ENCODE results near the gene FLRT2.

FLRT2 gene

GRCh38 chr14:85584481-85584880, 54.5 kb downstream of the FLRT2 start:
- DNase-seq (ENCODE audit: extremely low read depth, low read depth), result no peak
- no peak overlapping the region for H3K4me3 ChIP-seq (replicated peaks; ENCODE audit: low read depth, low read length)
- TF ChIP-seq, protein P1, sequence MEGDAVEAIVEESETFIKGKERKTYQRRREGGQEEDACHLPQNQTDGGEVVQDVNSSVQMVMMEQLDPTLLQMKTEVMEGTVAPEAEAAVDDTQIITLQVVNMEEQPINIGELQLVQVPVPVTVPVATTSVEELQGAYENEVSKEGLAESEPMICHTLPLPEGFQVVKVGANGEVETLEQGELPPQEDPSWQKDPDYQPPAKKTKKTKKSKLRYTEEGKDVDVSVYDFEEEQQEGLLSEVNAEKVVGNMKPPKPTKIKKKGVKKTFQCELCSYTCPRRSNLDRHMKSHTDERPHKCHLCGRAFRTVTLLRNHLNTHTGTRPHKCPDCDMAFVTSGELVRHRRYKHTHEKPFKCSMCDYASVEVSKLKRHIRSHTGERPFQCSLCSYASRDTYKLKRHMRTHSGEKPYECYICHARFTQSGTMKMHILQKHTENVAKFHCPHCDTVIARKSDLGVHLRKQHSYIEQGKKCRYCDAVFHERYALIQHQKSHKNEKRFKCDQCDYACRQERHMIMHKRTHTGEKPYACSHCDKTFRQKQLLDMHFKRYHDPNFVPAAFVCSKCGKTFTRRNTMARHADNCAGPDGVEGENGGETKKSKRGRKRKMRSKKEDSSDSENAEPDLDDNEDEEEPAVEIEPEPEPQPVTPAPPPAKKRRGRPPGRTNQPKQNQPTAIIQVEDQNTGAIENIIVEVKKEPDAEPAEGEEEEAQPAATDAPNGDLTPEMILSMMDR (IDR thresholded peaks at IDR 0.05; ENCODE audit: low read depth, low read length, missing control alignments), result no peak

DNA sequence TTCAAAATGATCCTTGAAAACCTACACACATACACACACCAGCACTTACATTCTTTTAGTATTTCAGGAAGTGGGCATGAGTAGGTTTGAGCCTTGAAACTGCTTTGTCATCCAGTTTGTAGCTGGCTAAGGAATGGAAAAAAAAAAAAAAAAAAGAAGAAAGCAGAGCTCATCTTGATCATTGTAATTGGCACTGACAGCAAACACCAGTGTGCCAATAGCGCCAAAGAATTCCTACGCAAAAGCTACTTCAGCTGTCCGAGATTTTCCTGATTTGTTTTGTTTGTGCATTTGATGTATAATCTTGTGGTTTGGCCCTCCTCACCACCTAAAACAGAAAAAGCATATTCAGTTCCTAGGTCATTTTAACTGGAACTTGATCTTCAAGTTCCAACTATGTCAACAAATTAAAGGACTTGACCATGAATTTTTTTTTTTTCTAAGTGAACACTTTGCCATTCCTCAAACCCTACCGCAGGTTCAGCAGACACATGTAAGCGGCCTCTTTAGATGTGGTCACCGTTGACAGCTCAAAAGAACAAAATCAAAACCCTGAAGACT, 57.3 kb downstream of the FLRT2 start:
- TF ChIP-seq, protein P1 (IDR thresholded peaks at IDR 0.05; ENCODE audit: low read depth, low read length, missing control alignments), result no peak
- H3K4me3 ChIP-seq (replicated peaks; ENCODE audit: low read depth, low read length), result no peak overlapping the region
- peak; percentile 62 for DNase-seq (ENCODE audit: extremely low read depth, low read depth)

GRCh38 chr14:85590784-85591183, 60.8 kb downstream of the FLRT2 start:
- H3K4me3 ChIP-seq (replicated peaks; ENCODE audit: low read depth, low read length), result no peak overlapping the region
- DNase-seq (ENCODE audit: extremely low read depth, low read depth), result no peak
- TF ChIP-seq, protein P1 (IDR thresholded peaks at IDR 0.05; ENCODE audit: low read depth, low read length, missing control alignments), result no peak

DNA sequence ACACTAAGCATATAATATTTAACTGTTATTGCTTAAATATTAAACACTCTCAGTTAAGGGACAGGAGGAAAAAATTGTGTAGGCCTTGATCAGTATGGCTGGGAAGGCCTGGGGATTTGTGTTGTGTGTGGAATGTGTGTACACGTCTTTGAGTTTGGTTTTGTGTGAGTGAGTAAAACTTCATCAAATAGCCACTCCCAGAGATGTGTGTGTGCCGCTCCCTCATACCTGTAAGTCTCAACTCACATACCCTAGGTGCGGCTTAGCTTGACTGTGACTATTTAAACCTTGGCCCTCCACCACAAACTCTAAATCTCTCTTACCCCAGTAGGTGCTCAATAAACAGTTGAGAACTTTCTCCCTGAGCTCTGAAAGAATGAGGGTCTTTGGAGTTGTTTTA, 64.3 kb downstream of the FLRT2 start:
- TF ChIP-seq, protein P1 (IDR thresholded peaks at IDR 0.05; ENCODE audit: low read depth, low read length, missing control alignments), result no peak
- H3K4me3 ChIP-seq (replicated peaks; ENCODE audit: low read depth, low read length), result no peak overlapping the region

DNA sequence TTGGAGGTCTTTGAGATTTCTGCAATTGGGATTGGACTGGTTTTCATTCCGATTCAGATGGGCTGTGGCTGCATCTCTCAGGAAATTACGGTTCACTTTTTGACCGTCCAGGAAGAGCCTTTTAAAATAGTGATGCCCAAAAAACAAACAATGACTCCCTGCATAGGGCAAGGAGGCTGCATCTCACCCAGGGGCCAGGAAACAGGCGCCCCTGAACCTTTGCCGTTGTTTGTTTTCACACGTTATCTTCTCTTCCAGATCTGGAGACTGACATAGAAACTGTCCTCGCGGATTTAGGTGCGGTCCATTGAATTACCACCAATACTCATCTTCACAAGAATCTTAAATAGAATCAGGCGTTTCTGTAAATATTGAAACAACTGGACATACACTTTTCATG, 66.0 kb downstream of the FLRT2 start:
- H3K4me3 ChIP-seq (replicated peaks; ENCODE audit: low read depth, low read length), result no peak overlapping the region
- TF ChIP-seq, protein P1 (IDR thresholded peaks at IDR 0.05; ENCODE audit: low read depth, low read length, missing control alignments), result no peak
- DNase-seq (ENCODE audit: extremely low read depth, low read depth), result no peak

More for the DNA sequence above, 64.3 kb downstream of the FLRT2 start:
- no peak for DNase-seq (ENCODE audit: extremely low read depth, low read depth)

GRCh38 chr14:85596562-85596961, 66.6 kb downstream of the FLRT2 start:
- no peak overlapping the region for H3K4me3 ChIP-seq (replicated peaks; ENCODE audit: low read depth, low read length)
- DNase-seq (ENCODE audit: extremely low read depth, low read depth), result no peak
- TF ChIP-seq, protein P1 (IDR thresholded peaks at IDR 0.05; ENCODE audit: low read depth, low read length, missing control alignments), result no peak

- no peak for DNase-seq (ENCODE audit: extremely low read depth, low read depth)
- H3K4me3 ChIP-seq (replicated peaks; ENCODE audit: low read depth, low read length), result no peak overlapping the region
- TF ChIP-seq, protein P1 (IDR thresholded peaks at IDR 0.05; ENCODE audit: low read depth, low read length, missing control alignments), result no peak
Measured at GRCh38 chr14:85597701-85598100, 67.8 kb downstream of the FLRT2 start.

Data from HFF-Myc (cell line).